ENCODE measurements around the gene PRLHR.

PRLHR gene

DNA sequence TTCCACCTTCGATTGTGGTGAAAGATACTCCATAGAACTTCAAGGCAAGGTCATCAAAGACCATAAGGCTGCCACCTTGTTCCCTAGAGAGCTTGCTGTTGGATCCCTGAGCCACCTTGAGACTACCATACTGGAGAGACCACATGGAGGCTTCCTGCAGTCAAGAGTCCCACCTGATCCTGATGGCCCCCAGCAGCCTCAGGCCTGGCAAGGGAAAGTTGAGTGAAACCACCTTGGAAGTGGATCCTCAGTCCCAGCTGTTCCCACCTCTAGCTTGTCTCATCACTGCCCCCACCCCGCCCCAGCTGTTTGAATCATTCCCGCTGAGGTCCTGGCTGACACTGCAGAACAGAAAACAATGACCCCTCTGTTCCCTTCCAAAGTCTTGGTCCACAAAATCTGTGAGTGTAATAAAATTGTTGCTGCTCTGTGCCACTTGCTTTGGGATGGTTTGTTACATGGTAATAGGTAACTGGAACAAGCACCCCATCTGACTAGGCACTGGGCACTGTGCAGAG, 32.0 kb downstream of the PRLHR start:
- DNase-seq (ENCODE audit: low read depth) = no peak

- DNase-seq (ENCODE audit: low read depth) = no peak
These were observed 32.6 kb downstream of the PRLHR start for GRCh38 chr10:118562851-118563250.

DNA sequence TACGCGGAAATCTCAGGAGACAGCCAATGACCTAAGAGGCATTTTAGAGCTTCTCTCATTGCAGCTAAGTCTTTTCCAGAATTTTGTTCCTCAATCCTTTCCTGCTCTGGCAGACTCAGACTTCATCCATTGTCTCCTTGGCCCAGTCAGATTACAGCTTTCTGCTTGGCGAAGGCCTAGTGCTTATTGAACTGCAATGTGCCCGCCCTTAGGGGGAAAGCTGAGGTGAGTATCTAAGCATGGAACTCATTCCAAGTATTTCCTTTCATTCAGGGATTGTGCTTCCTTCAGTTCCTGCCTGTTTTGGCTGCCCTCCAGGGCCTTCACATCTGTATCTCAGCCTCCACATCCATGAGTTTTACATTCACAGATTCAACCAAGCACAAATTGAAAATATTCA, 37.5 kb downstream of the PRLHR start:
- no peak for DNase-seq (ENCODE audit: low read depth)

GRCh38 chr10:118551535-118552100, 43.8 kb downstream of the PRLHR start:
- DNase-seq (ENCODE audit: low read depth) = no peak

- DNase-seq (ENCODE audit: low read depth) = no peak
These were observed 48.2 kb downstream of the PRLHR start for GRCh38 chr10:118547282-118547681.

GRCh38 chr10:118546479-118546878, 49.0 kb downstream of the PRLHR start:
- DNase-seq (ENCODE audit: low read depth) = no peak

DNA sequence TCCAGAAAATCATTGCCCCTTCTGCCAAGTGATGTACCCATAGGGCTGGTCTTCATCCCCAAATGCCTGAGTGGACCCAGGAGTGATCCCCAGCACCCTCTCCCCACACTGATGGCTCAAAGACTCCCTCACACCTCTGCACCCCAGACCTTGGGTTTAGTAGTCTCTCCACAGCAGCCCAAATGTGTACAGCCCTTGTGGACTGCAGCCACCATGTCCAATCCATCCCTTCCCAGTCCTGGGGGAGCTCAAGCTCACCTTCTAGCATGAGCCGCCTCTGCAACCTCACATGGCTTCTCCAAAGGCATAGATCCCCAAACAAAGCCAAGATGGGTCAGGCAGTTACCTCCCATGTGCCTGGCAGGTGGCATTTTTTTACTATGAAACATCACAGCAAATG, 50.1 kb downstream of the PRLHR start:
- DNase-seq (ENCODE audit: low read depth) = no peak

DNA sequence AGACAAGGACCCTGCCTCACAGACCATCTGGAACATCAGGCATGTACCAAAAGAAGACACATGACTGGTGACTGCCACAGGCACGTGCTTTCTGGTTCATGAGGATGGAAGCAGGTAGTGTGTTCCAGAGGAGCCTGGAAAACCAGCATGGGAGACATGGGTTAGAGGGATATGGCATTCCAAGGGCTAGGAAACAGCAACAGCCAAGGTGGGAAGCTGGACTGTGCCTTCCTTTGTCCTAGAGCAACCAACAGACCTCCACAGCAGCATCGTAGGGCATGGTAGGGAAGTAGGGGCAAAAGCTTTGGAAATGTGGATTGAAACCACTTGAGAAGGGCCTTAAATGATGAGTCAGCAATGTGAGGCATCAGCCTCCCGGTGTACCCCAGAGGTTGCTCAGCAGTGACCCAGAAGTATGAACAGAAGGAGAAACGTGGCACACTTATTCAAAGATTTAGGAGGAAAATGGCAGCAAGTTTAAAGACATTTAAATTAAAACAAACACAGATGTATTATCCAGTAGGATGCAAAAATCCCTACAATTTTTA, 51.0 kb downstream of the PRLHR start:
- no peak for DNase-seq (ENCODE audit: low read depth)

DNA sequence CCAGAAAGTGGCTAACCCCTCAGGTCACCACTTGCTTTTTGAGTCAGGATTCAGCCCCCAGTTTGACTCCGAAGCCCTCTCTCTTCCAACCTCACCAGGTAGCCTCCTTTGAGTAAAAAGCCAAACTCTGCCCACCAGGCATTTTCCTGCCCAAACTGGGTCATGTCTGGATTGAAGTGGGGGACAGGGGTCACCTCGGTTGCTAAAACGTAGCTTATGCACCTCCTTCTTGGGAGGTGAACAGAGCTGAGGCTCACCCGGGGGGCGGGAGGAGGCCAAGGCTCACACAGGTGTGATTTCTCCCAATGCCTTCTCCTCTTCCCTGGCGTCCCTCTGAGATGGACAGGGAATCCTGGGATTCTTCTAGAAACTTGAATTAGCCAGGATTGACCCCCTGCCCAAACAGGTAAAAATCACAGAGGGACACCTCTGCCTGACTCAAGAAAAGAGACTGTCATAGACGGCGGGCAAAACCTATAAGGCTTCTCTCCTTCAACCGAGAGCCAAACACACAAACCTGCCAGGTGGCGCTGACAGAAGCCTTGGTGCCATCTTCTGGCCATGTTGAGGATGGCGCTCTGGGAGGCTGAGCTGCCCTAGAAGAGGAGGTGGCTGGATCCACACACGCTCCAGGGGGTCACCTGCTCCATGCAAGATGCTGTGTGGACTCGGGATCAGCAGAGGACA, 51.6 kb downstream of the PRLHR start:
- peak; percentile 44 for DNase-seq (ENCODE audit: low read depth)

DNA sequence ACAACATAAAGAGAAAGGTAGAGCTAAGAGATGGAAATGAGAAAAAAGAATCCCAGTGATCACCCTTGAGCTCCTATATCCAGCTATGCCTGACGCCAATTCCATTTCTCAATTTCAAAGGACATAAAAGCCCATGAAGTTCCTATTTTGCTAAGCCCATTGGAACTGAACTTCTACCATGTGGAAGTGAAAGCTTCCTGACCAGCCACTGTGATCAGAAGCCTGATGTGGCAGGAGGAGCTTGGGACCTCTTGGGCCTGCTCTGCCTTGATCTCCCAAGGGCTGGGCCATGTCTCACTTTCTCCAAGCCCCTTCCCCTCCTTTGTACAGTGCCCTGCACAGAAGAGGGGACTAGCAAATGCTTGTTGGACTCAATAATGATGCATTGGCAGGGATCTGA, 52.7 kb downstream of the PRLHR start:
- DNase-seq (ENCODE audit: low read depth) = no peak

GRCh38 chr10:118542205-118542604, 53.2 kb downstream of the PRLHR start:
- no peak for DNase-seq (ENCODE audit: low read depth)

GRCh38 chr10:118541718-118542117, 53.7 kb downstream of the PRLHR start:
- no peak for DNase-seq (ENCODE audit: low read depth)
